ENCODE measurements around the gene RAPGEF4. TPM values are rescaled to one million over a fixed set of nuclear protein-coding genes. Genes with fewer than 3 reads are reported as not detected.
"Not testable (repeated sequence)": the region's sequence is repeated elsewhere in the genome, so short reads cannot be mapped to it uniquely, and the experiment has no call there.

The RAPGEF4 gene
- total RNA-seq, 2 experiments from 2014 or later = 0.33 to 0.72 TPM

DNA sequence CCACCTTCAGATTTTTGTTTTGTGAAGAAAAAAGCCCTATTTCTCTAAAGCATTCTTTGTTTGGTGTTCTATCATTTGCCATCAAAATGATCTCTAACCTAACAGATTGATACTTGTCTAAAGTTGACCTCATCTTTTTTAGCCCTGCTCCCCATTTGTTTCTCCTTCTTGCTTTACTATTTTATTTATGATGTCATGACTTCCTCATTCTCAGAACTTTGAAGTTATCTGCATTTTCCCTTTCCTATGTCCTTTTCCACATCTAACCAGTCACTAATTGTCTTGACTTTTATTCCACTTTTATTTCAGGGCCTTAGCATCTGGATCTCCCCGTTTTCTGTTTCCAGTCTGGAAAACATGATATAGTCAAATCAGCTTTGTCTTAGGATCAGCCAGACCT lies 8.3 kb downstream of the RAPGEF4 start:
- peaks cover under 1% of the 10 kb centered on the region for H3K27me3 Mint-ChIP-seq
- H3K4me1 Mint-ChIP-seq = no peaks in the 10 kb centered on the region
- no peak for DNase-seq
- peaks cover 8% of the 10 kb centered on the region for H3K9me3 Mint-ChIP-seq
- H3K36me3 Mint-ChIP-seq = no peaks in the 10 kb centered on the region
- H3K27ac Mint-ChIP-seq = no peak overlapping the region
- no peak overlapping the region for H3K4me3 Mint-ChIP-seq

DNA sequence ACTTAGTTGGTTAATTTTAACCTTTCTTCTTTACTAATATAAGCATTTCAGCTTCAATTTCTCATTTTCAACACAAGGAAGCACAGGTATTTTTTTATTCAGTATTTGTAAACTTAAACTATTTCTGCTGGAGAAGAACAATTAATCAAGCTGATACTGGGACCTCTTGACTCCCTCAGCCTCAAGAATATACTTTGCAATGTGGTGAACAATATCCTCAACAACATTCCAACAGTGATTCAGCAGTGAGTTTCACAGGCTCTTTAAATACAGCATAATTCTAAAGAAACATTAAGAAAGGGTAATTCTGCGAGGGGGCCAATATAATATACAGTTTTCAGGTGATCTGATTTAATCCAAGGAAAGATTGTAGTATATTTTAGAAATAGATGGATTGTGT lies 10.0 kb downstream of the RAPGEF4 start:
- no peaks in the 10 kb centered on the region for H3K4me1 Mint-ChIP-seq
- H3K27me3 Mint-ChIP-seq = no peaks in the 10 kb centered on the region
- DNase-seq = no peak
- H3K27ac Mint-ChIP-seq = no peak overlapping the region
- no peaks in the 10 kb centered on the region for H3K36me3 Mint-ChIP-seq
- H3K4me3 Mint-ChIP-seq = no peak overlapping the region
- H3K9me3 Mint-ChIP-seq = peaks cover 8% of the 10 kb centered on the region

DNA sequence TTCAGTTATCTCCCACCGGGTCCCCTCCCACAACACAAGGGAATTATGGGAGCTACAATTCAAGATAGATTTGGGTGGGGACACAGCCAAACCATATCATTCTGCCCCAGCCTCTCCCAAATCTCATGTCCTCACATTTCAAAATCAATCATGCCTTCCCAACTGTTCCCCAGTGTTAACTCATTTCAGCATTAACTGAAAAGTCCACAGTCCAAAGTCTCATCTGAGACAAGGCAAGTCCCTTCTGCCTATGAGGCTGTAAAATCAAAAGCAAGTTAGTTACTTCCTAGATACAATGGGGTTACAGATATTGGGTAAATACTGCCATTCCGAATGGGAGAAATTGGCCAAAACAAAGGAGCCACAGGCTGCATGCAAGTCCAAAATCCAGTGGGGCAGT lies 12.9 kb downstream of the RAPGEF4 start:
- H3K27ac Mint-ChIP-seq, DNase-seq, H3K4me1 Mint-ChIP-seq, H3K9me3 Mint-ChIP-seq, H3K36me3 Mint-ChIP-seq, H3K27me3 Mint-ChIP-seq, H3K4me3 Mint-ChIP-seq: not testable (repeated sequence)

DNA sequence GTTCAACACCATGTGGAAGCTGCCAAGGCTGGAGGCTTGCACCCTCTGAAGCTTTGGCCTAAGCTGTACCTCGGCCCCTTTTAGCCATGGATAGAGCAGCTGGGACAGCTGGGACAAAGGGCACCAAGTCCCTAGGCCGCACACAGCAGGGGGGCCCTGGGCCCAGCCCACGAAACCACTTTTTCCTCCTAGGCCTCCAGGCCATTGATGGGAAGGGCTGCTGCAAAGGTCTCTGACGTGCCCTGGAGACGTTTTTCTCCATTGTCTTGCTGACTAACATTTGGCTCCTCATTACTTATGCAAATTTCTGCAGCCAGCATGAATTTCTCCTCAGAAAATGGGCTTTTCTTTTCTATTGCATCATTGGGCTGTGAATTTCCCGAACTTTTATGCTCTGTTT lies 13.7 kb downstream of the RAPGEF4 start:
- no peaks in the 10 kb centered on the region for H3K4me1 Mint-ChIP-seq
- H3K36me3 Mint-ChIP-seq = no peaks in the 10 kb centered on the region

DNA sequence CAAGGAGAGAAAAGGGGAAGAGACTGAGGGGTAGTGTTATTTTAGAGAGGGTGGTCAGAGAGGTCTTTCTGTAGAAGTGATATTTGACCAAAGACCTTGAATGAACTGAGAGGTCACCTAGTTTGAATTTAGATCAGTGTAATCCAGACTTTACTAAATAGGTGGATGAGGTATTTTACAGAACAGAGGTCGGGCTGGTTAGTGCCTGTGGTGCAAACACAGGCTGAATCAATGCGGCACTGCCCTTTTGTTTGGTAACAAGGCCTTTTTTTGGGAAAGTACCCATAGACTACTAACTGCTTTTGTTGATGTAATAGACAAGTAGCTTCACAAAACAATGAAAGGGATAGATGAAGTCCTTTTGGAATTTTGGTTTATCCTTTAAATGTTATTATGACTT lies 15.9 kb downstream of the RAPGEF4 start:
- Mint-ChIP-seq H3K27ac (no peak overlapping the region), H3K27me3 (no peaks in the 10 kb centered on the region), H3K4me1 (no peaks in the 10 kb centered on the region), H3K4me3 (no peak overlapping the region), H3K36me3 (no peaks in the 10 kb centered on the region), H3K9me3 (no peaks in the 10 kb centered on the region)
- DNase-seq = no peak

More for the DNA sequence above, 13.7 kb downstream of the RAPGEF4 start:
- peaks cover 4% of the 10 kb centered on the region for H3K9me3 Mint-ChIP-seq
- no peak overlapping the region for H3K27ac Mint-ChIP-seq
- no peaks in the 10 kb centered on the region for H3K27me3 Mint-ChIP-seq
- DNase-seq = no peak
- H3K4me3 Mint-ChIP-seq = no peak overlapping the region

DNA sequence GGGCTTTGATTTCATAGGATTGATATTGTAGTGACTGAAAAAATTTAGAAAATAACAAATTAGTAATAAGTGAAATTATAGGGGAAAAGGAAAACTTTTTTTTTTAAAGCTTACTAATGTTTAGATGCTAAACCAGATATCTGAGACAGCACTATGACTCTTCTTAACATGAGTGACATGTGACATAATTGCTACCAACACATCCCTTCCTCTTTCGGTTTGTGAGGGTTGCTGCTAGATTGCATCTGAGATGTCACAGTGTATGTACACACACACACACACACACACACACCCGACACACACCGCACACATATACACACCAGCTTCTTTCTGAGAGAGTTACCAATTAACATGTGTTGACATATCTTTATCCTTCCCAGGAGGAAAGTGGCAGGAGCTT lies 18.0 kb downstream of the RAPGEF4 start:
- Mint-ChIP-seq H3K27ac (no peak overlapping the region), H3K27me3 (no peaks in the 10 kb centered on the region), H3K4me3 (no peak overlapping the region)

DNA sequence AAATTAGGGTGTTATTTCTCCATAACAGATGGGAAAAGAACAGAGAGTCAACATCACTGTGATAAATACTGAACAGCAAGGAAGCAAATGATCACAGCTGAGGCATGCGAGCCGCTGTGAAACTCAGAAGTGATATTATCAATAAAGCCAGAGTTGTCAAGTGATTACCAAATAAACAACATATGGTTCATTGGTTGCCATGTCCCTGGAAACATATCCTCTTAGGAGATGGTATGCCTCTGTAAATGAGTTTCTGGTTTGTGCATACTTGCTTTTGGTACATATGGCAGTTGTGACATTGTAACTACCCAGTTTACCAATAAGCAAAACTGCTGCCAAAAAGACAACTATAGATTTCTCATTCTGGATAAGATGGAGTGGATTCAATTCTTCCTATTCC lies 23.8 kb downstream of the RAPGEF4 start:
- Mint-ChIP-seq H3K4me1 (no peaks in the 10 kb centered on the region), H3K27ac (no peak overlapping the region), H3K4me3 (no peak overlapping the region), H3K36me3 (peaks cover 4% of the 10 kb centered on the region), H3K9me3 (peaks cover 13% of the 10 kb centered on the region), H3K27me3 (no peaks in the 10 kb centered on the region)
- no peak for DNase-seq

More for the DNA sequence above, 18.0 kb downstream of the RAPGEF4 start:
- no peak for DNase-seq
- H3K36me3 Mint-ChIP-seq = no peaks in the 10 kb centered on the region
- no peaks in the 10 kb centered on the region for H3K9me3 Mint-ChIP-seq
- no peaks in the 10 kb centered on the region for H3K4me1 Mint-ChIP-seq

DNA sequence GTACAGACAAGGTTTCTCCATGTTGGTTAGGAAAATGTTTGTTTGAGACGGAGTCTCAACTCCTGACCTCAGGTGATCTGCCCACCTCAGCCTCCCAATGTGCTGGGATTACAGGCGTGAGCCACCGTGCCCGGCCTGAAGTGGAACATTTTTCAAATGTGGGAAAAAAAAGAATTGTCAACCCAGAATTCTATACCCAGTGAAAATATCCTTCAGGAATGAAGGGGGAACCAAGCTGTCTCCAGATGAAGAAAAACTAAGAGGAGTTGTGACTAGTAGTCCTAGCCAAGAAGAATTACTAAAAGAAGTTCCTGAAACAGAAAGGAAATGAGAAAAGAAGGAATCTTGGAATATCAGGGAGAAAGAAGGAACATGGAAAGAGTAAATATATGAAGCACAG lies 25.7 kb downstream of the RAPGEF4 start:
- Mint-ChIP-seq H3K4me1 (no peaks in the 10 kb centered on the region), H3K36me3 (peaks cover 4% of the 10 kb centered on the region), H3K27me3 (no peaks in the 10 kb centered on the region), H3K9me3 (peaks cover 13% of the 10 kb centered on the region), H3K27ac (no peak overlapping the region), H3K4me3 (no peak overlapping the region)
- no peak for DNase-seq

DNA sequence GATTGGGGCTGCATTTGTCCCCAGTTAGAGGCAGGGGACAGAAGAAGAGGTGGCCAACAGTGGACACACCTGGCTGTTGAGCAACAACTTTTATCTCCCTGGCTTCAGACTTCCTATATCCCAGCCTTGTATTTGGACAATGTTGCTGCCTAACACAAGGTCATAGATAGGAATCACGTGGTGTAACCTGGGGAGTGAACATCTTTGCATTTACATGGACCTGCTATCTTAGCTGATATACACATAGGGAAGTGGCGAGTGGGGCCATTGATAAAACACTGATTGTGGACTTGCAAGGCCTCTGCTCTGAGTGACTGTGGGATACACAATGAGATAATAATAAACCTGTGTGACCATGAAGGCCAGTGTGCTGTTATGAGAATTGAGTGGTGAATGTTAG lies 26.9 kb downstream of the RAPGEF4 start:
- H3K9me3 Mint-ChIP-seq = peaks cover 13% of the 10 kb centered on the region
- no peak for DNase-seq
- H3K36me3 Mint-ChIP-seq = peaks cover 4% of the 10 kb centered on the region
- no peak overlapping the region for H3K4me3 Mint-ChIP-seq
- H3K27me3 Mint-ChIP-seq = no peaks in the 10 kb centered on the region
- no peaks in the 10 kb centered on the region for H3K4me1 Mint-ChIP-seq
- H3K27ac Mint-ChIP-seq = no peak overlapping the region

DNA sequence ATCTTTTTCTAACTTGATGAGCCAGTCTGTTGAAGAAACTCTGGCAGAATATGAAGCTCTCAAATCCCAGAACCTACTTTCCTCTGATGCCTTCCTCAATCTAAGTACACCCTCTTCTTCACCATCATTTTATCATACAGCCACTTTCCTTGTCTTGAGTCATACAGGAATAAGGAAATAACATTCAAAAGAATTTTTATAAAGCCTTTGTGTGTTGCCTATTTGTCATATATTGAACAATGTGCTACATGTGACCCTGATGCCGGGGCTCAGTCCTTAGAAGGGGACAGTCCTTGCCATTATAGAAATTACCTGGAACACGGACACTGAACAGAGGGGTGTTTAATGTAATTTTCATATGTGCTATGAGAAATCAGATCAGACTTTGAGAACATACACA lies 27.4 kb downstream of the RAPGEF4 start:
- no peak overlapping the region for H3K27ac Mint-ChIP-seq
- peaks cover 13% of the 10 kb centered on the region for H3K9me3 Mint-ChIP-seq
- H3K4me1 Mint-ChIP-seq = no peaks in the 10 kb centered on the region
- H3K36me3 Mint-ChIP-seq = peaks cover 4% of the 10 kb centered on the region
- no peaks in the 10 kb centered on the region for H3K27me3 Mint-ChIP-seq
- H3K4me3 Mint-ChIP-seq = no peak overlapping the region
- no peak for DNase-seq

DNA sequence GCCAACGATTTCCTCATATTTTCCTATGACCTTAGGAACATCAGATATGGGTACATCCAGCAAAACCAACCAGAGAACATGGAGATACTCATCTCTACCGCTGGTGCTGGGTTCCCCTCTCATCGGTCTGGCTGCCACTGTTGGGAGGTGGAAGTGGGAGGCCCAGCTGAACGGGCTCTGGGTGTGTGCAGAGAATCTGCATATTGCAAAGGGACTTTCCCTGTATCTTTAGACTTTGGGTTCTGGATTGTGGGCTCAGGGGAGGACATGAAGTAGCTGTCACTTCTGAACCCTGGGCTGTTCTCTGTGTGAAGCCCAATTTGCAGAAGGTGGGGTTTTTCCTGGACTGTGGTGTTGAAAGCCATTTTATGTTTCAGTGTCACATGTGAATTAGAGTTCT lies 30.0 kb downstream of the RAPGEF4 start:
- Mint-ChIP-seq H3K4me1 (no peaks in the 10 kb centered on the region), H3K27me3 (no peaks in the 10 kb centered on the region)

DNA sequence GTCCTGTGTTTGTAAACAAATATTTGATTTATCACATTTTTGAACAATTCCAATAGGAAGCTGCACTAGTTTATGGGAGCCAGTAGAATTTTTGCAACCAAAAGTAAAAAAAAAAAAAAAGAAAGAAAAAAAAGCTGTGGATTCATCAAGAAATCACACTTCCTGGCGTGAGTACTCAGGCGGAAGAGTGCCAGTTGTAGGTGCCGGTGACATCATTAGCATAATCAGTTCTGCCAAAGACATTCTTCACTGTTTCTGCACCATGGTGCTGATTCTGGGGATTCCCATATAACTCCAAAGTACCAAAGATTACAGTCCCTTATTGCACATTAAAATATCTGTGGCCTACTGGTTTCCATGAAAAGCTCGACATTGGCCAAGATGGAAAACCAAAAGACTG lies 32.8 kb downstream of the RAPGEF4 start:
- no peak for DNase-seq
- no peak overlapping the region for H3K27ac Mint-ChIP-seq
- H3K4me3 Mint-ChIP-seq = no peak overlapping the region
- no peaks in the 10 kb centered on the region for H3K4me1 Mint-ChIP-seq
- no peaks in the 10 kb centered on the region for H3K36me3 Mint-ChIP-seq
- H3K9me3 Mint-ChIP-seq = no peaks in the 10 kb centered on the region
- no peaks in the 10 kb centered on the region for H3K27me3 Mint-ChIP-seq

More for the DNA sequence above, 30.0 kb downstream of the RAPGEF4 start:
- no peak overlapping the region for H3K4me3 Mint-ChIP-seq
- H3K9me3 Mint-ChIP-seq = peaks cover 6% of the 10 kb centered on the region
- H3K27ac Mint-ChIP-seq = no peak overlapping the region
- no peak for DNase-seq
- peaks cover 2% of the 10 kb centered on the region for H3K36me3 Mint-ChIP-seq

DNA sequence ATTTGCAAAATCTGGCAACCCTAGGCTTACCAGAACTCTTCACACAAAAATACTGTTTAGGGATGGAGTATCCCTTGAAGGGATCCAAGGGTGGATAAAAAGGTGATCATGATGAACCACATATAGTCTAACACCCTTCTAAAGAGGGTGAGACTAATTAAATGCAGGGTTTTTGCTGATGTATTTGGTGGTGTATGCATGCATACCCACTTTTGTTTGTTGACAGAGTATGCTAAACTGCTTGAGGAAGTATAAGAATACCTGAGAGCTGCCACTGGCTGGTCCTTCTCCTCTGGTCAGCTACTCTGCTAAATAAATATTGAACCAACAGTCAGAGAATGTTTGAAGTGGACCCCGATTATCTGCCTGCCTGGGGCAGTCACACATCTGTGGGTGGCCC lies 34.2 kb downstream of the RAPGEF4 start:
- H3K36me3 Mint-ChIP-seq = no peaks in the 10 kb centered on the region
- H3K27ac Mint-ChIP-seq = no peak overlapping the region
- H3K4me3 Mint-ChIP-seq = no peak overlapping the region
- no peaks in the 10 kb centered on the region for H3K9me3 Mint-ChIP-seq
- H3K27me3 Mint-ChIP-seq = peaks cover 5% of the 10 kb centered on the region
- H3K4me1 Mint-ChIP-seq = no peaks in the 10 kb centered on the region
- DNase-seq = no peak

DNA sequence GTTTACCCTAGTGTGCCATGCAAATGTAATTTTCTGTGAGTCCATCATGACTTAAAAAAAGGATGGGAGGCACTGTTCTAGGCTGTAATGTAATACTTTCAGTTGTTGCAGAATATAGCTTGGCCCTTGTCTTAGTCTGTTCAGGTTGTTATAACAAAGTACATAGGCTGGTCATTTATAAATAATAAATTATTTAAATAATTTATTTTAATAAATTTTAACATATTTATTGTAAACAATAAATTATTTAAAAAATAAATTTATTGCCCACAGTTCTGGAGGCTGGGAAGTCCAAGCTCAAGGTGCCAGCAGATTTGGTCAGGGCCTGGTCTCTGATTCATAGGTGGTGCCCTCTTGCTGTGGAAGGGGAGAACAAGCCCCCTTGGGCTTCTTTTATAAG lies 35.2 kb downstream of the RAPGEF4 start:
- Mint-ChIP-seq H3K4me3 (no peak overlapping the region), H3K4me1 (no peaks in the 10 kb centered on the region), H3K36me3 (no peaks in the 10 kb centered on the region), H3K9me3 (no peaks in the 10 kb centered on the region), H3K27me3 (peaks cover 5% of the 10 kb centered on the region), H3K27ac (no peak overlapping the region)
- DNase-seq = no peak

DNA sequence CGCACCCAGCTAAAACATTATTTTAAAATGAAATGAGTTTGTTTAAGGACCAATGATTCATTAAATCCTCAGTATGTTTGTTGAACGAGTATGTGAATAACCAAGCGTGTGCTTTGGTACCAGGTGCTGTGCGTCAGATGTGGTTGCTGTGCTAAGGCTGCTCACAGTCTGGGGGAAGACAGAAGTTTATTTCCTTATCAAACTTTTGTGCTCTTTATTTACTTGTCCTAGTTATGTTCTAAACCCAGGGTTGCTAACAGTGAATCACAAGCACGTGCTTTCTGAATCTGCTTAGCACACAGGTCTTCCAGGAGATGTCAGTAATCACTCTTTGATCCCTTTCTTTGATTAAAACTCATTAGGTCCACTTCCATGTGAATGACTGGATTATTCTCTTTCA lies 37.0 kb downstream of the RAPGEF4 start:
- Mint-ChIP-seq H3K4me3 (no peak overlapping the region), H3K4me1 (no peaks in the 10 kb centered on the region), H3K36me3 (no peaks in the 10 kb centered on the region), H3K27me3 (peaks cover 5% of the 10 kb centered on the region), H3K27ac (no peak overlapping the region), H3K9me3 (peaks cover 2% of the 10 kb centered on the region)
- DNase-seq = no peak

DNA sequence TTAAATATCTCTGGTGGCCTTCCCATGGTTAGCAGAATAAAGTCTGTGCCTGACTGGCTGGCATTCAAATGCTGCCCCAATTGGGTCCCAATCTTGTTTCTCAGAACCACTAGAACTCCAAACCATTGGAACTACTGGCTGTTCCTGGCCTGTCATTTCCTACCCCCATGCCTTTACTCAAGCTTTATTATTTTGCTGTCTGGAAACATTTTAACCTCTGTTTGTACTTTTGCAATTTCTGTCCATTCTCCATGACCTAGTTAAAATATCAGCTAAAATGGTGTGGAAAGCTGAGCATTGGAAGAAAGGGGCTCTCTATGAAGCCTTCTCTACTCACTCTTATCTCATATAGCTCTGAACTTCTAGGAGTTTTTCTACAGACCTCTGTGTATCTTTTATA lies 38.7 kb downstream of the RAPGEF4 start:
- H3K27me3 Mint-ChIP-seq = peaks cover 5% of the 10 kb centered on the region
- no peak overlapping the region for H3K27ac Mint-ChIP-seq
- H3K4me3 Mint-ChIP-seq = no peak overlapping the region
- H3K9me3 Mint-ChIP-seq = peaks cover 2% of the 10 kb centered on the region
- no peak for DNase-seq
- no peaks in the 10 kb centered on the region for H3K4me1 Mint-ChIP-seq
- H3K36me3 Mint-ChIP-seq = no peaks in the 10 kb centered on the region

DNA sequence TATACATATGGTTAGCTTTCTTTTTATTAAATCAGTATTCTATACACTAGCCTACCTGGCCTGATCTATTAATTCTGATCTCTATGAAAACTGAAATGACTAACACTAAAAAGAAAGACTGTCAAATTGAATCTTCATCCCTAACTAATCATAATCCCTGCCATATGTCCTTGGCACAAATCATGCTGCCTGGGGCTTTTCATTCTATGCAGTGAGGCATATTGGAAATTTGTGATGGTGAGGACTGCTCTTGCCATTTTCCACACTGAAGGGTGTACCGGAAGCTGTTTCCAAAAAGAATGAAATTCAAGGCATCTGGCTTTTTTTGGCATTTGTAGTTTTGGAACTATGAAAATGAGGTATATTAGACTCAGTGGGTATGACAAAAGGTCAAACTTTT lies 39.7 kb downstream of the RAPGEF4 start:
- no peak overlapping the region for H3K27ac Mint-ChIP-seq
- H3K36me3 Mint-ChIP-seq = no peaks in the 10 kb centered on the region
- H3K27me3 Mint-ChIP-seq = peaks cover 5% of the 10 kb centered on the region
- peaks cover 2% of the 10 kb centered on the region for H3K9me3 Mint-ChIP-seq
- no peak overlapping the region for H3K4me3 Mint-ChIP-seq
- no peaks in the 10 kb centered on the region for H3K4me1 Mint-ChIP-seq
- DNase-seq = no peak

Measured in activated naive CD8-positive, alpha-beta T cell treated with anti-CD3 and anti-CD28 coated beads for 36 hours (primary cell).